ENCODE results near the gene PRSS35. TPM values are rescaled to one million over a fixed set of nuclear protein-coding genes. Genes with fewer than 3 reads are reported as not detected.

PRSS35 gene
- total and polyA plus RNA-seq, 2 of the 13 experiments (the other 11 are each of a cell fraction or from before 2014, with no cell fraction given) = not detected

DNA sequence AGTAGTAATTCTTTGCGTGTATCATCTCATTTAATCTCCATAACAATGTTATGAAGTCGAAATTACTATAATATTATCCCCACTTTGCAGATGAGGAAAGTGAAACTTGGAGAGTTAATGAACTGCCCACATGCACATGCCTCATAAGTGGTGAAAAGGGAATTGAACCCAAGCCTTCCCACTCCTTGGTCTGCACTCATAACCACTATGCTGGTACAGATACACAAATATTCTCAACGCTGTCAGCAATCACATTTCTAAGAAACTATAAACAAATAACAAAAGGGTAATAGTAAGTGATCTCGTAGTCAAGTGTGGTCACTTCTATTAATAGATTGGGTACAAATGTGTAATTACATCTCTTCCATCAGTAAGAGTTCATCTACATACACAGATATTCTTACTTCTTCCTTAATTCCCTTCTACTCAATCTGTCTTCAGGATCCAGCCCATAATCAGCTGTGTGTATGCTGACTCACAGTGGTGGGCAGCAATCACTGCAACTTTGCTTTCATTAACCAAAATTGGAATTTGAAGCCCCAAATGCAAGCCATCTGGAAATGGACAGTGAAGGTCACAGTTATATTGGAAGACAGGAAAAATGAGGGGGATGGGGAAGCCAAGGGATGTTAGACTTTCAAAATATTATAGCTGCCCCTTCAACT, 6.6 kb downstream of the PRSS35 start:
- no peak overlapping the region for H3K27ac ChIP-seq (ENCODE audit: extremely low read length, insufficient read depth, low read length)
- no peaks in the 10 kb centered on the region for H3K4me1 ChIP-seq (ENCODE audit: insufficient read depth, low read length)
- ATAC-seq = no peak
- no peak overlapping the region for H3K4me2 ChIP-seq (ENCODE audit: low read depth, low read length)
- ChIA-PET POLR2A (no interaction called here), CTCF (ENCODE audit: low intra/inter-chr PET ratio, low total read pairs) (no interaction called here)
- H2AFZ ChIP-seq (ENCODE audit: low read length) = no peak overlapping the region
- no TSS peak for BruUV-seq (replicated peaks)
- peaks cover 0 to 10% of the 10 kb centered on the region in 2 experiments; a peak in 1 of 5 replicates for H3K27me3 ChIP-seq (ENCODE audit: control insufficient read depth in 1 of 2, insufficient read depth in 2 of 2, low read length in 2 of 2)
- FAIRE-seq = no peak
- no peak overlapping the region for H3K9ac ChIP-seq (ENCODE audit: insufficient read depth, low read depth, low read length)
- no peaks in the 10 kb centered on the region for H3K9me3 ChIP-seq (ENCODE audit: low read length)
- no peaks in the 10 kb centered on the region for H3K36me3 ChIP-seq (replicated peaks in 1 of 2; ENCODE audit: control insufficient read depth in 1 of 2, insufficient read depth in 2 of 2, low read length in 2 of 2)
- intact Hi-C loops (cut with micrococcal nuclease; ENCODE audit: unreplicated experiment) = loop anchor here (10.0 kb wide), 1 partner anchor 1264 kb away; no protein-coding TSS in a partner anchor
- no peak overlapping the region for H3K4me3 ChIP-seq (replicated peaks in 1 of 3; ENCODE audit: insufficient read depth in 1 of 3, low read depth in 2 of 3, low read length in 3 of 3)
- in situ Hi-C loops (cut with HindIII; ENCODE audit: extremely low pct_ligation_motif_present, low pct_unique_long_range_greater_than_20kb) = loop anchor here (25.0 kb wide), 1 partner anchor 1257 kb away; no protein-coding TSS in a partner anchor
- under 1% methylated on average over 4 of the region's 4 CpGs for WGBS (ENCODE audit: low lambda C conversion rate)
- no peaks in the 10 kb centered on the region for H4K20me1 ChIP-seq (ENCODE audit: insufficient read depth, low read length)
- no peak for DNase-seq (ENCODE audit: low spot score)
- no peaks in the 10 kb centered on the region for H3K79me2 ChIP-seq (ENCODE audit: insufficient read depth, low read length)
- TF ChIP-seq CEBPB (IDR thresholded peaks at IDR 0.05; ENCODE audit: borderline replicate concordance, low read depth, low read length) (no peak), RCOR2 (CRISPR knock-in tag; IDR thresholded peaks at IDR 0.05) (no peak), SMAD3 (CRISPR knock-in tag; IDR thresholded peaks at IDR 0.05) (no peak), NR1H2 (CRISPR knock-in tag; IDR thresholded peaks at IDR 0.05; ENCODE audit: borderline replicate concordance, low read depth) (no peak), HOXA7 (CRISPR knock-in tag; IDR thresholded peaks at IDR 0.05) (no peak), ZNF790 (CRISPR knock-in tag; IDR thresholded peaks at IDR 0.05; ENCODE audit: borderline replicate concordance) (no peak), CBX2 (IDR thresholded peaks at IDR 0.05; ENCODE audit: low read depth, low read length) (no peak), CBX2 (CRISPR knock-in tag; IDR thresholded peaks at IDR 0.05; ENCODE audit: low read depth) (no peak), ZNF101 (CRISPR knock-in tag; IDR thresholded peaks at IDR 0.05; ENCODE audit: borderline replicate concordance, low read depth) (no peak), FOXK1 (CRISPR knock-in tag; IDR thresholded peaks at IDR 0.05; ENCODE audit: borderline replicate concordance, low read depth) (no peak), SIX4 (CRISPR knock-in tag; IDR thresholded peaks at IDR 0.05) (no peak), DMAP1 (CRISPR knock-in tag; IDR thresholded peaks at IDR 0.05) (no peak)
- TF ChIP-seq, protein P1, sequence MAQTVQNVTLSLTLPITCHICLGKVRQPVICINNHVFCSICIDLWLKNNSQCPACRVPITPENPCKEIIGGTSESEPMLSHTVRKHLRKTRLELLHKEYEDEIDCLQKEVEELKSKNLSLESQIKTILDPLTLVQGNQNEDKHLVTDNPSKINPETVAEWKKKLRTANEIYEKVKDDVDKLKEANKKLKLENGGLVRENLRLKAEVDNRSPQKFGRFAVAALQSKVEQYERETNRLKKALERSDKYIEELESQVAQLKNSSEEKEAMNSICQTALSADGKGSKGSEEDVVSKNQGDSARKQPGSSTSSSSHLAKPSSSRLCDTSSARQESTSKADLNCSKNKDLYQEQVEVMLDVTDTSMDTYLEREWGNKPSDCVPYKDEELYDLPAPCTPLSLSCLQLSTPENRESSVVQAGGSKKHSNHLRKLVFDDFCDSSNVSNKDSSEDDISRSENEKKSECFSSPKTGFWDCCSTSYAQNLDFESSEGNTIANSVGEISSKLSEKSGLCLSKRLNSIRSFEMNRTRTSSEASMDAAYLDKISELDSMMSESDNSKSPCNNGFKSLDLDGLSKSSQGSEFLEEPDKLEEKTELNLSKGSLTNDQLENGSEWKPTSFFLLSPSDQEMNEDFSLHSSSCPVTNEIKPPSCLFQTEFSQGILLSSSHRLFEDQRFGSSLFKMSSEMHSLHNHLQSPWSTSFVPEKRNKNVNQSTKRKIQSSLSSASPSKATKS (CRISPR knock-in tag; IDR thresholded peaks at IDR 0.05) = no peak
- TF ChIP-seq, protein P2, sequence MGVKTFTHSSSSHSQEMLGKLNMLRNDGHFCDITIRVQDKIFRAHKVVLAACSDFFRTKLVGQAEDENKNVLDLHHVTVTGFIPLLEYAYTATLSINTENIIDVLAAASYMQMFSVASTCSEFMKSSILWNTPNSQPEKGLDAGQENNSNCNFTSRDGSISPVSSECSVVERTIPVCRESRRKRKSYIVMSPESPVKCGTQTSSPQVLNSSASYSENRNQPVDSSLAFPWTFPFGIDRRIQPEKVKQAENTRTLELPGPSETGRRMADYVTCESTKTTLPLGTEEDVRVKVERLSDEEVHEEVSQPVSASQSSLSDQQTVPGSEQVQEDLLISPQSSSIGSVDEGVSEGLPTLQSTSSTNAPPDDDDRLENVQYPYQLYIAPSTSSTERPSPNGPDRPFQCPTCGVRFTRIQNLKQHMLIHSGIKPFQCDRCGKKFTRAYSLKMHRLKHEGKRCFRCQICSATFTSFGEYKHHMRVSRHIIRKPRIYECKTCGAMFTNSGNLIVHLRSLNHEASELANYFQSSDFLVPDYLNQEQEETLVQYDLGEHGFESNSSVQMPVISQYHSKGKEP (CRISPR knock-in tag; IDR thresholded peaks at IDR 0.05) = no peak
- TF ChIP-seq, protein P3, sequence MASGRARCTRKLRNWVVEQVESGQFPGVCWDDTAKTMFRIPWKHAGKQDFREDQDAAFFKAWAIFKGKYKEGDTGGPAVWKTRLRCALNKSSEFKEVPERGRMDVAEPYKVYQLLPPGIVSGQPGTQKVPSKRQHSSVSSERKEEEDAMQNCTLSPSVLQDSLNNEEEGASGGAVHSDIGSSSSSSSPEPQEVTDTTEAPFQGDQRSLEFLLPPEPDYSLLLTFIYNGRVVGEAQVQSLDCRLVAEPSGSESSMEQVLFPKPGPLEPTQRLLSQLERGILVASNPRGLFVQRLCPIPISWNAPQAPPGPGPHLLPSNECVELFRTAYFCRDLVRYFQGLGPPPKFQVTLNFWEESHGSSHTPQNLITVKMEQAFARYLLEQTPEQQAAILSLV (CRISPR knock-in tag; IDR thresholded peaks at IDR 0.05; ENCODE audit: borderline replicate concordance) = no peak
- TF ChIP-seq, protein P4, sequence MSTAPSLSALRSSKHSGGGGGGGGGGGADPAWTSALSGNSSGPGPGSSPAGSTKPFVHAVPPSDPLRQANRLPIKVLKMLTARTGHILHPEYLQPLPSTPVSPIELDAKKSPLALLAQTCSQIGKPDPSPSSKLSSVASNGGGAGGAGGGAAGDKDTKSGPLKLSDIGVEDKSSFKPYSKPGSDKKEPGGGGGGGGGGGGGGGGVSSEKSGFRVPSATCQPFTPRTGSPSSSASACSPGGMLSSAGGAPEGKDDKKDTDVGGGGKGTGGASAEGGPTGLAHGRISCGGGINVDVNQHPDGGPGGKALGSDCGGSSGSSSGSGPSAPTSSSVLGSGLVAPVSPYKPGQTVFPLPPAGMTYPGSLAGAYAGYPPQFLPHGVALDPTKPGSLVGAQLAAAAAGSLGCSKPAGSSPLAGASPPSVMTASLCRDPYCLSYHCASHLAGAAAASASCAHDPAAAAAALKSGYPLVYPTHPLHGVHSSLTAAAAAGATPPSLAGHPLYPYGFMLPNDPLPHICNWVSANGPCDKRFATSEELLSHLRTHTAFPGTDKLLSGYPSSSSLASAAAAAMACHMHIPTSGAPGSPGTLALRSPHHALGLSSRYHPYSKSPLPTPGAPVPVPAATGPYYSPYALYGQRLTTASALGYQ (CRISPR knock-in tag; IDR thresholded peaks at IDR 0.05) = no peak
- TF ChIP-seq, protein P5, sequence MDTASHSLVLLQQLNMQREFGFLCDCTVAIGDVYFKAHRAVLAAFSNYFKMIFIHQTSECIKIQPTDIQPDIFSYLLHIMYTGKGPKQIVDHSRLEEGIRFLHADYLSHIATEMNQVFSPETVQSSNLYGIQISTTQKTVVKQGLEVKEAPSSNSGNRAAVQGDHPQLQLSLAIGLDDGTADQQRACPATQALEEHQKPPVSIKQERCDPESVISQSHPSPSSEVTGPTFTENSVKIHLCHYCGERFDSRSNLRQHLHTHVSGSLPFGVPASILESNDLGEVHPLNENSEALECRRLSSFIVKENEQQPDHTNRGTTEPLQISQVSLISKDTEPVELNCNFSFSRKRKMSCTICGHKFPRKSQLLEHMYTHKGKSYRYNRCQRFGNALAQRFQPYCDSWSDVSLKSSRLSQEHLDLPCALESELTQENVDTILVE (CRISPR knock-in tag; IDR thresholded peaks at IDR 0.05) = no peak

Data from HepG2 (cell line).